A549 (cell line): ENCODE data around the gene SIDT2. TPM values are rescaled to one million over a fixed set of nuclear protein-coding genes. Genes with fewer than 3 reads are reported as not detected.

Experiments
- ATAC-seq, 2 experiments: fragments of 200-7000 bp in 1 of 2; fragments of >200 bp in 1 of 2; cut with Nextera tagmentation in 1 of 2; cut with Tn5 transposase in 1 of 2; 3 replicates each; pipeline versions ENCODE4 v1.8.0 to v1.9.1; 2018 to 2020; ENCODE audit warnings: mild to moderate bottlenecking in 1 of 2, moderate library complexity in 1 of 2
- CTCF ChIA-PET: fragments of 300-600 bp; sonication (Branson Sonifier 250); formaldehyde crosslinking; extraction: SDS; loops from one replicate; lab custom pipeline; 2021; ENCODE audit warnings: antibody characterized with exemption, inconsistent platforms; lab: Yijun Ruan, JAX
- POLR2A ChIA-PET: fragments of 350-600 bp; formaldehyde crosslinking; extraction: SDS; loops from one replicate; lab custom pipeline; 2021; ENCODE audit warnings: antibody characterized with exemption, inconsistent platforms; lab: Yijun Ruan, JAX
- DNase-seq, 2 experiments: peaks; one replicate each; pipeline versions ENCODE4 v3.0.0 to v3.0.0-alpha.2; 2011 to 2016; ENCODE audit warnings: low read depth in 1 of 2, low spot score in 1 of 2
- FAIRE-seq: peaks from 2 replicates; lab custom pipeline; 2011; peaks lifted over from hg19 to GRCh38; lab: Jason Lieb, UNC
- H3K27ac ChIP-seq, 2 experiments: fragments of >200 bp; sonication (Bioruptor Twin); formaldehyde crosslinking; 3 replicates each; pipeline ENCODE4 v1.5.1; 2016 to 2017
- H3K4me1 ChIP-seq: fragments of >200 bp; sonication (Bioruptor Twin); formaldehyde crosslinking; 3 replicates; pipeline ENCODE4 v1.6.1; 2016
- H3K4me2 ChIP-seq: fragments of >200 bp; sonication (Bioruptor Twin); formaldehyde crosslinking; 3 replicates; pipeline ENCODE4 v1.6.1; 2016
- H3K4me3 ChIP-seq: fragments of >200 bp; sonication (Bioruptor Twin); formaldehyde crosslinking; 3 replicates; pipeline ENCODE4 v1.5.1; 2016
- H3K9me3 ChIP-seq: fragments of >200 bp; sonication (Bioruptor Twin); formaldehyde crosslinking; 3 replicates; pipeline ENCODE4 v1.6.1; 2016
- CBX8 ChIP-seq: fragments of 200-600 bp; sonication (generic); IDR thresholded peaks from 2 replicates; pipeline ENCODE4 v1.6.1; 2016
- CHD2 ChIP-seq: fragments of 150-350 bp; IDR thresholded peaks from 2 replicates; pipeline ENCODE4 v1.6.1; 2014; ENCODE audit warnings: low read length; ENCODE audit not compliant: partially characterized antibody
- EHMT2 ChIP-seq: fragments of 200-600 bp; sonication (generic); IDR thresholded peaks from 2 replicates; pipeline ENCODE4 v1.6.1; 2016; ENCODE audit warnings: antibody characterized with exemption, low read depth, mild to moderate bottlenecking, moderate library complexity
- FOSB ChIP-seq: fragments of 250-450 bp; sonication (Bioruptor Pico); IDR thresholded peaks from 2 replicates; pipeline ENCODE4 v1.5.0; 2020; ENCODE audit warnings: mild to moderate bottlenecking, moderate library complexity
- HDAC2 ChIP-seq: fragments of 200-600 bp; sonication (generic); IDR thresholded peaks from 2 replicates; pipeline ENCODE4 v1.6.1; 2016
- HES2 ChIP-seq: fragments of >200 bp; sonication (Bioruptor Twin); formaldehyde crosslinking; IDR thresholded peaks from 2 replicates; pipeline ENCODE4 v1.6.1; 2016
- HEYL ChIP-seq: fragments of 250-450 bp; sonication (Bioruptor Pico); IDR thresholded peaks from 2 replicates; pipeline ENCODE4 v1.8.0; 2021; ENCODE audit warnings: mild to moderate bottlenecking, moderate library complexity
- HOXB13 ChIP-seq: fragments of 250-450 bp; sonication (Bioruptor Pico); IDR thresholded peaks from 2 replicates; pipeline ENCODE4 v1.5.0; 2020; ENCODE audit warnings: low read depth, mild to moderate bottlenecking, moderate library complexity
- JUN ChIP-seq, 2 experiments: fragments of >200 bp; sonication (Bioruptor Twin); formaldehyde crosslinking; IDR thresholded peaks; 2 replicates in 1 of 2; 3 replicates in 1 of 2; pipeline ENCODE4 v1.6.1; 2016 to 2017
- MAZ ChIP-seq: fragments of 150-350 bp; IDR thresholded peaks from 2 replicates; pipeline ENCODE4 v1.6.1; 2014; ENCODE audit warnings: antibody characterized with exemption, low read depth, low read length, borderline replicate concordance
- NFE2L2 ChIP-seq: fragments of 150-350 bp; conservative IDR thresholded peaks from 2 replicates; pipeline ENCODE4 v1.6.1; 2014; ENCODE audit warnings: low read length
- NPAS2 ChIP-seq: fragments of 250-450 bp; sonication (Bioruptor Pico); IDR thresholded peaks from 2 replicates; pipeline ENCODE4 v1.8.0; 2022; ENCODE audit warnings: mild to moderate bottlenecking, moderate library complexity, borderline replicate concordance
- NR3C1 ChIP-seq: fragments of >200 bp; sonication (Bioruptor Twin); formaldehyde crosslinking; IDR thresholded peaks from 3 replicates; pipeline ENCODE4 v1.6.1; 2017
- PHF8 ChIP-seq: fragments of 200-600 bp; sonication (generic); IDR thresholded peaks from 2 replicates; pipeline ENCODE4 v1.6.1; 2016; ENCODE audit warnings: low read depth, mild to moderate bottlenecking, antibody characterized with exemption, moderate library complexity, borderline replicate concordance
- POLR2AphosphoS2 ChIP-seq: conservative IDR thresholded peaks from 2 replicates; pipeline ENCODE4 v1.6.1; 2012; ENCODE audit warnings: low read length, improper control_type of control experiment, inconsistent platforms
- RAD21 ChIP-seq, 2 experiments: fragments of >200 bp in 1 of 2; sonication (Bioruptor Twin) in 1 of 2; formaldehyde crosslinking in 1 of 2; IDR thresholded peaks in 1 of 2; conservative IDR thresholded peaks in 1 of 2; 2 replicates in 1 of 2; 3 replicates in 1 of 2; pipeline ENCODE4 v1.6.1; 2012 to 2018; ENCODE audit warnings: inconsistent platforms in 1 of 2
- RFX5 ChIP-seq: fragments of 450-650 bp; IDR thresholded peaks from 2 replicates; pipeline ENCODE4 v1.7.1; 2014; ENCODE audit warnings: antibody characterized with exemption, mild to moderate bottlenecking, moderate library complexity
- ZC3H11A ChIP-seq: fragments of 450-650 bp; IDR thresholded peaks from 2 replicates; pipeline ENCODE4 v1.6.1; 2014; ENCODE audit warnings: antibody characterized with exemption, mild to moderate bottlenecking
- ZFP36 ChIP-seq: fragments of 450-650 bp; IDR thresholded peaks from 2 replicates; pipeline ENCODE4 v1.6.1; 2014; ENCODE audit warnings: borderline replicate concordance; ENCODE audit not compliant: partially characterized antibody
- ZSCAN20 ChIP-seq: fragments of 250-450 bp; sonication (Bioruptor Pico); IDR thresholded peaks from 2 replicates; pipeline ENCODE4 v1.8.0; 2022; ENCODE audit warnings: mild to moderate bottlenecking, moderate library complexity
- WGBS: methylation state at CpG from one replicate; pipeline ENCODE4 v1.1.6; 2017; ENCODE audit errors: missing lambda C conversion rate; 5-methylcytosine and 5-hydroxymethylcytosine counted together
- polyA plus RNA-seq, 4 experiments: library from polyadenylated mRNA; depleted of rRNA in 3 of 4; stranded (reverse); fragments of >200 nt; fragmentation: RNase III in 1 of 4; extraction: RNeasy Plus Mini Kit Qiagen cat#74134 plus additional on column Dnase treatment in 1 of 4; gene quantifications; 2 replicates in 3 of 4; 3 replicates in 1 of 4; pipeline ENCODE4 v1.2.3, GENCODE V29; 2011 to 2017
- TF ChIP-seq, protein P1 (sequence below): IDR thresholded peaks from 2 replicates; pipeline ENCODE4 v1.6.1; 2012
- TF ChIP-seq, protein P2 (sequence below): fragments of >200 bp; sonication (Bioruptor Twin); formaldehyde crosslinking; IDR thresholded peaks from 3 replicates; pipeline ENCODE4 v1.6.1; 2016

Gene SIDT2
- polyA plus RNA-seq, 2 of the 4 experiments (the other 2 are of a cell fraction), result 5.9 to 8.5 TPM

DNA sequence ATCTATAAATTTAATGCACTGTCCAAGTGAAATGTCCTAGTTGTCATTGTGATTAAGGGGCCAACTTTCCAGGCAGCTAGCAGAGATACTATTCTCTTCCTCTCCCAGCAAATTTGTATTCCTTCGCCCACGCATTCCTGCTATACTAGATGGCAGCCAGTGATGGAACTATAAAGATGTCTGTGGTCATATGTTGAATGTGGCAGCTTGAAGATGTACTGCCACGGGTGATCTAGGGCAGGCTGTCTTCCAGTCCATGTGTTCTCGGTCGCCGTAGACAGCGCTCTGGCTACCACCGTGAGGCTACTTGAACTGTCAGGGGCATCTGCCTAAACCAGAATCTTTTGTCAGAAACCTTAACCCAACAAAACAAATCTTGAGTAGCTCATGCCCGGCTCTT, 8.3 kb upstream of the SIDT2 start (continued):
- TF ChIP-seq RAD21 (conservative IDR thresholded peaks at IDR 0.05 in 1 of 2, IDR thresholded peaks at IDR 0.05 in 1 of 2) (no peak), NFE2L2 (no peak), ZFP36 (no peak), NR3C1 (no peak), EHMT2 (no peak), NPAS2 (CRISPR knock-in tag) (no peak), FOSB (CRISPR knock-in tag) (no peak), RFX5 (no peak), MAZ (no peak), HEYL (CRISPR knock-in tag) (no peak)

DNA sequence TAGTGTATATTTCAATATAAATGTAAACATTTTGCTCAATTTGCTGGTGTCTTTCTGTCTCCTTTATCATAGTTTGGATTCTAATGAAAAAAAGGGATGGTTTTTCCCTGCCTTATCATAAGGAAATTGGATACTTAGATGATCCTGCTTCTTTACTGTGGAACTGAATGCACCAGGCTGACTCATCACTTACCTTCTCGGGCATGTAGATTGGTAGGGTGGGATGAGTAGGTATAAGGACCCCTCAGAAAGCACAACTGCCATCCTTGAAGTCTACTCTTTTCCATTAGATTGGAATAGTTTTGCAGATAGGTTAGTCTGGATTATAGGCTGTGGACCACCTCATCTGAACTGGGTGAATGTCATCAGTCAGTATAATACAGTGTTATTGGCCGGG, 7.5 kb upstream of the SIDT2 start:
- Histone ChIP-seq H3K4me3 (no peak overlapping the region), H3K4me2 (no peak overlapping the region), H3K4me1 (no peaks in the 10 kb centered on the region), H3K27ac (no peak overlapping the region), H3K9me3 (no peaks in the 10 kb centered on the region)
- POLR2A ChIA-PET, result no interaction called here
- DNase-seq (no peak), ATAC-seq (no peak), FAIRE-seq (no peak)
- 84% methylated on average over 2 of the region's 2 CpGs for WGBS
- CTCF ChIA-PET, result interaction anchor here (0.7 to 1.8 kb wide), 2 partner anchors 10 to 26 kb away, joined by 3 to 5 read pairs; no protein-coding TSS in a partner anchor
- TF ChIP-seq RAD21 (conservative IDR thresholded peaks at IDR 0.05 in 1 of 2, IDR thresholded peaks at IDR 0.05 in 1 of 2) (no peak), ZC3H11A (no peak), HOXB13 (CRISPR knock-in tag) (no peak), ZSCAN20 (CRISPR knock-in tag) (no peak), JUN (IDR thresholded peaks at IDR 0.05) (no peak)
- TF ChIP-seq, protein P1, sequence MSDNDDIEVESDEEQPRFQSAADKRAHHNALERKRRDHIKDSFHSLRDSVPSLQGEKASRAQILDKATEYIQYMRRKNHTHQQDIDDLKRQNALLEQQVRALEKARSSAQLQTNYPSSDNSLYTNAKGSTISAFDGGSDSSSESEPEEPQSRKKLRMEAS, result no peak

DNA sequence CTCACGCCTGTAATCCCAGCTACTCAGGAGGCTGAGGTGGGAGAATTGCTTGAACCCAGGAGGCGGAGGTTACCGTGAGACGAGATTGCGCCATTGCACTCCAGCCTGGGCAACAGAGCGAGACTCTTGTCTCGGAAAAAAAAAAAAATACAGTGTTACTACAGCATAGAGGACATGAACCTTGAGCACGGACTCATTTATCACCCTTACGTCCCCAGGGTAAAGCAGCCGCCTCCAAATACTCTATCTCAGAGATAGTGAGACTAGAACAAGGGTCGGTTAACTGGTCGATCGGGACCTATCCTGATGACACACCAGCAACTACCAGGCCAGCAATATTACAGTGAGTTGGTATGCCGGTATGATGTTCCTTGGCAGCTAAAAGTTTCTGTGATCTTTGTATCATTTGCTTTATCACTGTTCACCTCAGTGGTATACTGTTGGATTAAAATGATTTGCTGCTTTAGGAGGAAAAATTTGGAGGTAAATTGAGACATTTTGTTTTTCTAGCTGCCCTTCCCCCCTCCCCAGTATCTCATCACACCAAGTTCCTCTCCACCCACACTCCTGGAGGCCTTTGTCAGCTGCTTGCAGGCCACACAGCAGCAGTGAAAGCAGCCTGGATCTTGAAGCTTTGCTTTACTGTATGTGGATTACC, 7.0 kb upstream of the SIDT2 start:
- CTCF ChIA-PET, result interaction anchor here (5.6 kb wide), 1 partner anchor 55 kb away, joined by 23 read pairs; no protein-coding TSS in a partner anchor

DNA sequence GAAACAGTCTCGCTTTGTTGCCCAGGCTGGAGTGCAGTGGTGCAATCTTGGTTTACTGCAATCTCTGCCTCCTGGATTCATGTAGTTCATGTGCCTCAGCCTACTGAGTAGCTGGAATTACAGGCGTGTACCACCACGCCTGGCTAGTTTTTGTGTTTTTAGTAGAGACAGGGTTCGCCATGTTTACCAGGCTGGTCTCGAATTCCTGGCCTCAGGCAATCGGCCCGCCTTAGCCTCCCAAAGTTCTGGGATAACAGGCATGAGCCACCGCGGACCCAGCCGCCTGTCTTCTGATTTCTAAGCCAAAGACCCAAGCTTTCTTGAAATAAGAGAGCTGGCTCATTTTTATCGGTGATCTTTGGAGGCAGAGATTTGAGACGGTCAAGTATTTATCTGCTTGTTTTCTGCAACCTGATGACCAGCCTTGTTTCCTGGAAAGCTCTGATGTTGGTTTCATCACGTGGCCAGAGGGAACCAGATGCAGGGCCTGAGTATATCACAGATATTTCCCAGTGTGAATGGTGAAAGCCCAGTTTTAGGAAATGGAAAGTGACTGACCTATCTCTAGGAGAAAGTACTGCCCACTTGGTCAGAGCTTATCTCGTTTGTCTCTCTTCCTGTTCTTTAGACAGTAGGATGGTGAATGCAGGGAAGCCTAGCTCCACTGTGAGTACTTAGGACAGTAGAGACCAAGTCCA, 5.7 kb upstream of the SIDT2 start:
- ATAC-seq, result no peak

More for the DNA sequence above, 7.0 kb upstream of the SIDT2 start:
- H3K27ac ChIP-seq, result no peak overlapping the region
- no peak overlapping the region for H3K4me3 ChIP-seq
- DNase-seq (no peak), FAIRE-seq (no peak), ATAC-seq (no peak)
- POLR2A ChIA-PET, result no interaction called here
- TF ChIP-seq HDAC2, result no peak
- TF ChIP-seq, all 56 proteins: peak for 0
- no peak overlapping the region for H3K4me2 ChIP-seq
- H3K9me3 ChIP-seq, result no peaks in the 10 kb centered on the region
- H3K4me1 ChIP-seq, result no peaks in the 10 kb centered on the region
- WGBS, result 92% methylated on average over 14 of the region's 14 CpGs

GRCh38 chr11:117175104-117175503, 3.4 kb upstream of the SIDT2 start:
- Histone ChIP-seq H3K9me3 (no peaks in the 10 kb centered on the region), H3K27ac (no peak overlapping the region), H3K4me1 (peaks cover 8% of the 10 kb centered on the region), H3K4me2 (no peak overlapping the region), H3K4me3 (no peak overlapping the region)
- DNase-seq (no peak), ATAC-seq (no peak), FAIRE-seq (no peak)
- CTCF ChIA-PET, result interaction anchor here (1.1 to 5.6 kb wide), 2 partner anchors 10 to 51 kb away, joined by 4 to 23 read pairs; no protein-coding TSS in a partner anchor
- POLR2A ChIA-PET, result no interaction called here
- WGBS, result 77% methylated on average over 6 of the region's 7 CpGs
- TF ChIP-seq, protein P2, sequence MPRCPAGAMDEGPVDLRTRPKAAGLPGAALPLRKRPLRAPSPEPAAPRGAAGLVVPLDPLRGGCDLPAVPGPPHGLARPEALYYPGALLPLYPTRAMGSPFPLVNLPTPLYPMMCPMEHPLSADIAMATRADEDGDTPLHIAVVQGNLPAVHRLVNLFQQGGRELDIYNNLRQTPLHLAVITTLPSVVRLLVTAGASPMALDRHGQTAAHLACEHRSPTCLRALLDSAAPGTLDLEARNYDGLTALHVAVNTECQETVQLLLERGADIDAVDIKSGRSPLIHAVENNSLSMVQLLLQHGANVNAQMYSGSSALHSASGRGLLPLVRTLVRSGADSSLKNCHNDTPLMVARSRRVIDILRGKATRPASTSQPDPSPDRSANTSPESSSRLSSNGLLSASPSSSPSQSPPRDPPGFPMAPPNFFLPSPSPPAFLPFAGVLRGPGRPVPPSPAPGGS, result no peak
- no peak for TF ChIP-seq HES2
- TF ChIP-seq ZFP36, result no peak
- no peak for TF ChIP-seq POLR2AphosphoS2
- TF ChIP-seq CBX8, result no peak
- TF ChIP-seq FOSB (CRISPR knock-in tag), result no peak
- TF ChIP-seq CHD2, result no peak

More for the DNA sequence above, 5.7 kb upstream of the SIDT2 start:
- no peak for DNase-seq
- Histone ChIP-seq H3K9me3 (no peaks in the 10 kb centered on the region), H3K4me2 (no peak overlapping the region), H3K4me3 (no peak overlapping the region), H3K4me1 (no peaks in the 10 kb centered on the region), H3K27ac (no peak overlapping the region)
- ChIA-PET CTCF (interaction anchor here (0.7 to 5.6 kb wide), 4 partner anchors 9 to 53 kb away, joined by 3 to 23 read pairs (median 4); no protein-coding TSS in a partner anchor), POLR2A (interaction anchor here (1.1 kb wide), 1 partner anchor 54 kb away, joined by 4 read pairs; no protein-coding TSS in a partner anchor)
- no peak for FAIRE-seq
- 87% methylated on average over 14 of the region's 14 CpGs for WGBS
- no peak for TF ChIP-seq NFE2L2
- no peak for TF ChIP-seq PHF8
